ENCODE data around the gene CUL7. TPM values are rescaled to one million over a fixed set of nuclear protein-coding genes. Genes with fewer than 3 reads are reported as not detected.

Gene CUL7
- total and polyA plus RNA-seq, 8 donors: 22.0 to 54.3 (median 42.7) TPM

- intact Hi-C loops (cut with DNase I): no loop called here
- H3K36me3 ChIP-seq: peaks cover 0 to 54% of the 10 kb centered on the region in 2 donors
- peak overlapping the region; percentile 67 to 78 for H3K4me3 ChIP-seq
- no peaks in the 10 kb centered on the region for H3K27me3 ChIP-seq
- no peaks in the 10 kb centered on the region for H3K9me3 ChIP-seq
- peak overlapping the region; percentile 39 to 81 for H3K27ac ChIP-seq
- peaks cover 14 to 52% of the 10 kb centered on the region in 2 donors for H3K4me1 ChIP-seq
- ATAC-seq: peak; percentile 15
- no peak for DNase-seq
- TF ChIP-seq, protein P1, sequence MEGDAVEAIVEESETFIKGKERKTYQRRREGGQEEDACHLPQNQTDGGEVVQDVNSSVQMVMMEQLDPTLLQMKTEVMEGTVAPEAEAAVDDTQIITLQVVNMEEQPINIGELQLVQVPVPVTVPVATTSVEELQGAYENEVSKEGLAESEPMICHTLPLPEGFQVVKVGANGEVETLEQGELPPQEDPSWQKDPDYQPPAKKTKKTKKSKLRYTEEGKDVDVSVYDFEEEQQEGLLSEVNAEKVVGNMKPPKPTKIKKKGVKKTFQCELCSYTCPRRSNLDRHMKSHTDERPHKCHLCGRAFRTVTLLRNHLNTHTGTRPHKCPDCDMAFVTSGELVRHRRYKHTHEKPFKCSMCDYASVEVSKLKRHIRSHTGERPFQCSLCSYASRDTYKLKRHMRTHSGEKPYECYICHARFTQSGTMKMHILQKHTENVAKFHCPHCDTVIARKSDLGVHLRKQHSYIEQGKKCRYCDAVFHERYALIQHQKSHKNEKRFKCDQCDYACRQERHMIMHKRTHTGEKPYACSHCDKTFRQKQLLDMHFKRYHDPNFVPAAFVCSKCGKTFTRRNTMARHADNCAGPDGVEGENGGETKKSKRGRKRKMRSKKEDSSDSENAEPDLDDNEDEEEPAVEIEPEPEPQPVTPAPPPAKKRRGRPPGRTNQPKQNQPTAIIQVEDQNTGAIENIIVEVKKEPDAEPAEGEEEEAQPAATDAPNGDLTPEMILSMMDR (IDR thresholded peaks at IDR 0.05): no peak
Observed at GRCh38 chr6:43013097-43013842, 40.4 kb downstream of the CUL7 start.

DNA sequence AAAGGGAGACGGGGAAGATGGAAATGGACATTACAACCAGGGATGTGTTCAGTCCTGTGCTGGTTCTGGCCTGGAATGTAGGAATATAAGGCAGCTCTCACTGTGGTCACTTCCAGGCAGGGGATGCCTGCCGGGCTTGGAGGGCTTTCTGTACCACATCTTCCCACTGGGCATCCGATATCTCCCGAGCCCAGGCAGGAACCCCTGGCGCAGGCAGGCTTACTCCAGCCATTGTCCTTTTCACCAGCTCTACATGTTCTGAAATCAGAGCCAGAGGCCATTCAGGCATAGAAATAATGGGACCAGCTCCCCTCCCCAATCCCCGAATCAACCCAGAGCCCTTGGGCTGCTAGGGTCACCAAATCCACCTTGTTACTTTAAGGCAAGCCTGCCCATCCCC lies 41.3 kb downstream of the CUL7 start:
- Histone ChIP-seq H3K4me1 (peaks cover 14 to 48% of the 10 kb centered on the region in 2 donors), H3K4me3 (peak overlapping the region in 1 of 2 donors; percentile 78), H3K36me3 (peaks cover 0 to 54% of the 10 kb centered on the region in 2 donors), H3K9me3 (no peaks in the 10 kb centered on the region), H3K27me3 (no peaks in the 10 kb centered on the region), H3K27ac (peak overlapping the region in 1 of 2 donors; percentile 81)
- ATAC-seq (no peak), DNase-seq (no peak)
- intact Hi-C loops (cut with DNase I): no loop called here
- TF ChIP-seq, protein P1 (IDR thresholded peaks at IDR 0.05): no peak

DNA sequence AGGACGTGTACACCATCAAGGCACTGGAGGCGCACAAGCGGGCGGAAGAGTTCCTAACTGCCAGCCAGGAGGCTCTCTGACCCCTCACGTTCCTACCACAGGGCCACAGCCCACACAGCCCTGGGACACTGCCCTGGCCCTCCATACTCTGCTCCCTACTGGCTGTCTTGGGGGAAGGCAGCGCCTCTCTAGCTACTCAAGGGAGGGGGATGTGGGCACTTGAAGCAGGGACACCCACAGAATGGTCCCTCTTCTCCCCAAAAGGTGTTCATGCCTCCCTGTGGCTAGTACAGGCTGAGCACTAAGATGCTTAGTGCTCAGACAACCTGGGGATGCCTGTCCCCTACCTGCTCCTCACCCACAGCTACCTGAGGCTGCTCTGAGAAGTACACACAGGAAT lies 42.4 kb downstream of the CUL7 start:
- no peak for ATAC-seq
- no peaks in the 10 kb centered on the region for H3K27me3 ChIP-seq
- intact Hi-C loops (cut with DNase I): no loop called here
- H3K36me3 ChIP-seq: peaks cover 0 to 63% of the 10 kb centered on the region in 2 donors
- TF ChIP-seq, protein P1 (IDR thresholded peaks at IDR 0.05): no peak
- H3K9me3 ChIP-seq: no peaks in the 10 kb centered on the region
- no peak overlapping the region for H3K4me3 ChIP-seq
- H3K4me1 ChIP-seq: peaks cover 14 to 36% of the 10 kb centered on the region in 2 donors
- H3K27ac ChIP-seq: no peak overlapping the region
- DNase-seq: no peak

DNA sequence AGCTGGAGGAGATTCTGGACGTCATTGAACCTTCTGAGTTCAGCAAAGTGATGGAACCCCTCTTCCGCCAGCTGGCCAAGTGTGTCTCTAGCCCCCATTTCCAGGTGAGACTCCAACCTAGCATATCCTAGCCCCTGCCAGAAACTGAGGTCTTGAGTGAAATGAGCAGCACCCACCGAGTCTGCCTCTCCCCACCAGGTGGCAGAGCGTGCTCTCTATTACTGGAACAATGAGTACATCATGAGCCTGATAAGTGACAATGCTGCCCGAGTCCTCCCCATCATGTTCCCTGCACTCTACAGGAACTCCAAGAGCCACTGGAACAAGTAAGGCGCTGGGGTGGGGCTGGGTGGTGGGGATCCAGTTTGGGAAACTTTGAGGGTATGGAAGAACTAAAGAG lies 44.5 kb downstream of the CUL7 start:
- peaks cover 7 to 18% of the 10 kb centered on the region in 2 donors for H3K4me1 ChIP-seq
- intact Hi-C loops (cut with DNase I): no loop called here
- no peak overlapping the region for H3K4me3 ChIP-seq
- H3K36me3 ChIP-seq: peaks cover 0 to 69% of the 10 kb centered on the region in 2 donors
- no peaks in the 10 kb centered on the region for H3K9me3 ChIP-seq
- H3K27me3 ChIP-seq: no peaks in the 10 kb centered on the region
- no peak overlapping the region for H3K27ac ChIP-seq
- ATAC-seq (no peak), DNase-seq (peak in 1 of 4 donors; percentile 20)
- TF ChIP-seq, protein P1 (IDR thresholded peaks at IDR 0.05): no peak

GRCh38 chr6:43007126-43007525 lies 46.5 kb downstream of the CUL7 start:
- TF ChIP-seq, protein P1 (IDR thresholded peaks at IDR 0.05): no peak
- peaks cover 0 to 4% of the 10 kb centered on the region in 2 donors for H3K4me1 ChIP-seq
- H3K4me3 ChIP-seq: no peak overlapping the region
- peaks cover 0 to 70% of the 10 kb centered on the region in 2 donors for H3K36me3 ChIP-seq
- ATAC-seq (no peak), DNase-seq (peak in 1 of 4 donors; percentile 8)
- no peak overlapping the region for H3K27ac ChIP-seq
- H3K27me3 ChIP-seq: no peaks in the 10 kb centered on the region
- no peaks in the 10 kb centered on the region for H3K9me3 ChIP-seq
- intact Hi-C loops (cut with DNase I): no loop called here
